GM12878 (cell line): Measurements from ENCODE around the gene LCOR. TPM values are rescaled to one million over a fixed set of nuclear protein-coding genes. Genes with fewer than 3 reads are reported as not detected.
A peak's percentile ranks its signal among the peaks of the same experiment; 100 is the strongest.

Source experiments
- ATAC-seq: fragments of 200-7000 bp; cut with Tn5 transposase; 3 replicates; pipeline ENCODE4 v1.9.1; 2020; ENCODE audit warnings: mild to moderate bottlenecking, moderate library complexity
- BruUV-seq: library from RNA; stranded (reverse); fragments of 400-500 nt; replicated peaks from 2 replicates; lab custom pipeline; 2021; lab: Mats Ljungman, UMichigan
- CTCF ChIA-PET: fragments of 300-600 bp; sonication (Branson Sonifier 250); formaldehyde crosslinking; extraction: SDS; loops from one replicate; lab custom pipeline; 2021; ENCODE audit warnings: inconsistent platforms; lab: Yijun Ruan, JAX
- POLR2A ChIA-PET: fragments of 350-600 bp; formaldehyde crosslinking; extraction: SDS; loops from one replicate; lab custom pipeline; 2021; ENCODE audit warnings: inconsistent platforms; lab: Charles Lee
- RAD21 ChIA-PET: fragments of 300-600 bp; sonication (Branson Sonifier 250); formaldehyde crosslinking; loops from one replicate; lab custom pipeline; 2023; ENCODE audit warnings: antibody characterized with exemption; ENCODE audit not compliant: unreplicated experiment; lab: Charles Lee
- SMC1A ChIA-PET: fragments of 300-600 bp; sonication (Branson Sonifier 250); formaldehyde crosslinking; loops from one replicate; lab custom pipeline; 2023; ENCODE audit not compliant: unreplicated experiment, uncharacterized antibody; lab: Charles Lee
- DNase-seq: peaks from one replicate; pipeline ENCODE4 v3.0.0-alpha.2; 2011; ENCODE audit warnings: low read depth, low spot score
- FAIRE-seq: peaks from 3 replicates; lab custom pipeline; 2011; peaks lifted over from hg19 to GRCh38; lab: Jason Lieb, UNC
- H2AFZ ChIP-seq: 2 replicates; pipeline ENCODE4 v1.6.0; 2011; ENCODE audit warnings: low read depth, low read length, control low read depth; ENCODE audit not compliant: control insufficient read depth
- H3K27ac ChIP-seq: 2 replicates; pipeline ENCODE4 v1.5.1; 2011; ENCODE audit warnings: control low read depth; ENCODE audit not compliant: control insufficient read depth, insufficient read depth
- H3K27me3 ChIP-seq, 2 experiments: replicated peaks in 1 of 2; 2 replicates each; pipeline versions ENCODE4 v1.6.0 to v1.6.1; 2011; ENCODE audit warnings: low read length in 1 of 2; ENCODE audit not compliant: control insufficient read depth in 2 of 2, insufficient read depth in 2 of 2
- H3K36me3 ChIP-seq, 2 experiments: 2 replicates each; pipeline ENCODE4 v1.5.1; 2011; ENCODE audit warnings: low read length in 1 of 2; ENCODE audit not compliant: control insufficient read depth in 2 of 2, insufficient read depth in 2 of 2
- H3K4me1 ChIP-seq: 2 replicates; pipeline ENCODE4 v1.6.1; 2011; ENCODE audit warnings: mild to moderate bottlenecking, low read length, moderate library complexity, mixed read lengths; ENCODE audit not compliant: control insufficient read depth, insufficient read depth
- H3K4me2 ChIP-seq: 2 replicates; pipeline ENCODE4 v1.6.0; 2011; ENCODE audit warnings: control low read depth; ENCODE audit not compliant: control insufficient read depth, insufficient read depth
- H3K4me3 ChIP-seq: fragments of 200-600 bp; sonication (generic); 2 replicates; pipeline ENCODE4 v1.5.1; 2016
- H3K79me2 ChIP-seq: 2 replicates; pipeline ENCODE4 v1.6.0; 2011; ENCODE audit warnings: low read length; ENCODE audit not compliant: control insufficient read depth, insufficient read depth
- H3K9ac ChIP-seq: 2 replicates; pipeline ENCODE4 v1.8.0; 2011; ENCODE audit warnings: low read length, control low read depth, mixed read lengths; ENCODE audit not compliant: control insufficient read depth, insufficient read depth
- H3K9me3 ChIP-seq: replicated peaks from 3 replicates; pipeline ENCODE4 v1.5.1; 2011; ENCODE audit warnings: mild to moderate bottlenecking, low read length; ENCODE audit not compliant: control insufficient read depth, insufficient read depth
- H4K20me1 ChIP-seq: 2 replicates; pipeline ENCODE4 v1.6.0; 2011; ENCODE audit not compliant: control insufficient read depth, insufficient read depth
- ATF7 ChIP-seq: fragments of 450-650 bp; IDR thresholded peaks from 2 replicates; pipeline ENCODE4 v1.6.1; 2016; ENCODE audit warnings: low read depth, mild to moderate bottlenecking
- CREM ChIP-seq: IDR thresholded peaks from 2 replicates; pipeline ENCODE4 v1.6.1; 2014; ENCODE audit warnings: antibody characterized with exemption, low read depth
- STAT1 ChIP-seq: fragments of 450-650 bp; conservative IDR thresholded peaks from 2 replicates; pipeline ENCODE4 v1.6.1; 2014; ENCODE audit warnings: antibody characterized with exemption, mild to moderate bottlenecking
- SUPT20H ChIP-seq: IDR thresholded peaks from 2 replicates; pipeline ENCODE4 v1.6.1; 2011; ENCODE audit warnings: low read depth, mild to moderate bottlenecking, low read length, moderate library complexity, borderline replicate concordance; ENCODE audit not compliant: control insufficient read depth
- TBL1XR1 ChIP-seq: IDR thresholded peaks from 2 replicates; pipeline ENCODE4 v1.6.1; 2012; ENCODE audit warnings: low read depth, low read length, improper control_type of control experiment
- TCF3 ChIP-seq: IDR thresholded peaks from 2 replicates; pipeline ENCODE4 v1.6.1; 2012; ENCODE audit warnings: low read depth, mild to moderate bottlenecking, low read length, borderline replicate concordance; ENCODE audit not compliant: insufficient read depth
- WRNIP1 ChIP-seq: IDR thresholded peaks from 2 replicates; pipeline ENCODE4 v1.6.1; 2011; ENCODE audit warnings: low read depth, low read length, improper control_type of control experiment, borderline replicate concordance
- WGBS: methylation state at CpG from one replicate; pipeline ENCODE4 v1.1.6; 2016; ENCODE audit warnings: low lambda C conversion rate; ENCODE audit not compliant: insufficient replicate concordance, insufficient coverage; ENCODE audit errors: missing lambda C conversion rate; 5-methylcytosine and 5-hydroxymethylcytosine counted together
- in situ Hi-C: fragments of 300-500 bp; cut with MboI; formaldehyde crosslinking; loops from 9 replicates; pipeline ENCODE4 v1.14.3; 2018; ENCODE audit warnings: mixed read lengths
- intact Hi-C: fragments of 100-400 bp; cut with micrococcal nuclease; formaldehyde crosslinking; loops from one replicate; pipeline ENCODE4 v1.14.2; 2022; ENCODE audit not compliant: unreplicated experiment
- polyA plus RNA-seq, 11 experiments: library from polyadenylated mRNA; depleted of rRNA in 4 of 11; unstranded in 6 of 11; stranded (reverse) in 5 of 11; fragments of >200 nt; fragmentation: Nextera tagmentation in 4 of 11; fragmentation: Illumina TruSeq in 1 of 11; extraction: Ambion mirVana in 4 of 11; extraction: Trizol in 1 of 11; gene quantifications; 1 replicate in 1 of 11; 2 replicates in 10 of 11; pipeline versions ENCODE4 v1.2.1 to v1.2.3, GENCODE V29; 2011 to 2016; ENCODE audit warnings: inconsistent platforms in 2 of 11, missing spikeins in 2 of 11, low read depth in 1 of 11
- total RNA-seq, 4 experiments: library from RNA; depleted of rRNA in 3 of 4; stranded (reverse); fragments of >200 nt in 3 of 4; fragmentation: Illumina TruSeq in 1 of 4; extraction: Trizol in 1 of 4; gene quantifications; 2 replicates each; pipeline versions ENCODE4 v1.2.1 to v1.2.3, GENCODE V29; 2013 to 2021
- TF ChIP-seq, protein P1 (sequence below): fragments of 450-650 bp; IDR thresholded peaks from 2 replicates; pipeline ENCODE4 v1.6.1; 2017; ENCODE audit warnings: low read depth, mild to moderate bottlenecking, moderate library complexity
- TF ChIP-seq, protein P2 (sequence below): fragments of 450-650 bp; IDR thresholded peaks from 2 replicates; pipeline ENCODE4 v1.6.1; 2017; ENCODE audit warnings: mild to moderate bottlenecking, moderate library complexity
- TF ChIP-seq, protein P3 (sequence below): IDR thresholded peaks from 2 replicates; pipeline ENCODE4 v1.6.1; 2012; ENCODE audit warnings: improper control_type of control experiment, low read depth, low read length; ENCODE audit not compliant: insufficient replicate concordance

LCOR gene
- total and polyA plus RNA-seq, 10 of the 15 experiments (the other 5 are each of a cell fraction or from before 2014, with no cell fraction given), result 1.6 to 22.0 (median 13.2) TPM

DNA sequence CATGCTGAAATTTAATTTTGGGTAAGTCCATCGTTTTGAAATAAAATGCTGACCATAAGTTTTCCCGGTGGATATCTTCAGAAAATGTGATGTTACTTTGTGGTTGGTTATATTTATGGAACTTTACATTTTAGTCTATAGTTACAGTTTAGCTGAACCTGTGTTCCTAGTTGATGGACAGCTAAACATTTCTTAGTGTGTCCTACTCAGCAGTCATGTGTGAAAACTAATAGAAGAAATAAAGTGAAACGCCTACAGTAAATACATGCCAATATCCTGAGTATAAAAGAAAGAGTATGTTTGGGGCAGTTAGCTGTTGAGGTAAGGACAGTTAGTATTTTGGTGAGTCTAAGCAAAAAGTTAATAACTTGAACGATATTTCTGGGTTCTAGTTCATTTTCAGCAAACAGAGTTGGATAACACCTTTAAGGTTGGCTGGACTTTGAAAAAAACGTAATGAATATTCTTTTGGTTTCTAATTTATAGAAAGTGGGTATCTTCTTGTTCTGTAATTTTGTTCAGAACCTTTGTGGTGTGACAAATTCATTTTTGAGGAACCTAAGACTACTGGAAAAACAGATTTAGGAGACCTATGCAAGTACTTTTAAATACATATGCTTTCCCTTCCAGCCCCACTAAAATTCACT, 28.7 kb downstream of the LCOR start:
- SMC1A ChIA-PET, result interaction anchor here (0.8 to 2.7 kb wide), 20 partner anchors 10 to 165 kb away, joined by 3 to 6 read pairs (median 4); no protein-coding TSS in a partner anchor
- Histone ChIP-seq H3K79me2 (peaks cover 88% of the 10 kb centered on the region), H4K20me1 (peaks cover 3% of the 10 kb centered on the region; the same call in 1 of the 2 replicates), H3K4me2 (peak overlapping the region; percentile 73), H3K9me3 (no peaks in the 10 kb centered on the region), H3K4me1 (peaks cover 51% of the 10 kb centered on the region), H3K4me3 (peak overlapping the region; percentile 7; the same call in 1 of the 2 replicates), H3K36me3 (peaks cover 4 to 8% of the 10 kb centered on the region in 2 experiments; a peak in 3 of 4 replicates), H3K27me3 (no peaks in the 10 kb centered on the region), H3K27ac (peak overlapping the region; percentile 66), H2AFZ (no peak overlapping the region), H3K9ac (no peak overlapping the region)
- ATAC-seq (peak; percentile 61), FAIRE-seq (no peak), DNase-seq (no peak)
- 34% methylated on average over 5 of the region's 5 CpGs for WGBS
- RAD21 ChIA-PET, result interaction anchor here (0.7 to 1.8 kb wide), 7 partner anchors 23 to 164 kb away, joined by 3 to 6 read pairs (median 3); no protein-coding TSS in a partner anchor
- intact Hi-C loops, result loop anchor here (5.0 kb wide), 1 partner anchor 47 kb away; no protein-coding TSS in a partner anchor
- in situ Hi-C loops, result no loop called here
- no TSS peak for BruUV-seq
- CTCF ChIA-PET, result interaction anchor here (0.7 to 2.5 kb wide), 10 partner anchors 15 to 375 kb away, joined by 3 to 9 read pairs (median 4); no protein-coding TSS in a partner anchor
- POLR2A ChIA-PET, result interaction anchor here (1.1 to 1.7 kb wide), 3 partner anchors 9 to 24 kb away, joined by 4 to 6 read pairs (median 4); no protein-coding TSS in a partner anchor
- no peak for TF ChIP-seq SUPT20H
- no peak for TF ChIP-seq STAT1
- no peak for TF ChIP-seq CREM
- TF ChIP-seq, protein P1, sequence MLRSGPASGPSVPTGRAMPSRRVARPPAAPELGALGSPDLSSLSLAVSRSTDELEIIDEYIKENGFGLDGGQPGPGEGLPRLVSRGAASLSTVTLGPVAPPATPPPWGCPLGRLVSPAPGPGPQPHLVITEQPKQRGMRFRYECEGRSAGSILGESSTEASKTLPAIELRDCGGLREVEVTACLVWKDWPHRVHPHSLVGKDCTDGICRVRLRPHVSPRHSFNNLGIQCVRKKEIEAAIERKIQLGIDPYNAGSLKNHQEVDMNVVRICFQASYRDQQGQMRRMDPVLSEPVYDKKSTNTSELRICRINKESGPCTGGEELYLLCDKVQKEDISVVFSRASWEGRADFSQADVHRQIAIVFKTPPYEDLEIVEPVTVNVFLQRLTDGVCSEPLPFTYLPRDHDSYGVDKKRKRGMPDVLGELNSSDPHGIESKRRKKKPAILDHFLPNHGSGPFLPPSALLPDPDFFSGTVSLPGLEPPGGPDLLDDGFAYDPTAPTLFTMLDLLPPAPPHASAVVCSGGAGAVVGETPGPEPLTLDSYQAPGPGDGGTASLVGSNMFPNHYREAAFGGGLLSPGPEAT, result peak; percentile 48; the same call in 1 of the 2 replicates
- peak; percentile 31; the same call in 1 of the 2 replicates for TF ChIP-seq ATF7
- TF ChIP-seq, protein P2, sequence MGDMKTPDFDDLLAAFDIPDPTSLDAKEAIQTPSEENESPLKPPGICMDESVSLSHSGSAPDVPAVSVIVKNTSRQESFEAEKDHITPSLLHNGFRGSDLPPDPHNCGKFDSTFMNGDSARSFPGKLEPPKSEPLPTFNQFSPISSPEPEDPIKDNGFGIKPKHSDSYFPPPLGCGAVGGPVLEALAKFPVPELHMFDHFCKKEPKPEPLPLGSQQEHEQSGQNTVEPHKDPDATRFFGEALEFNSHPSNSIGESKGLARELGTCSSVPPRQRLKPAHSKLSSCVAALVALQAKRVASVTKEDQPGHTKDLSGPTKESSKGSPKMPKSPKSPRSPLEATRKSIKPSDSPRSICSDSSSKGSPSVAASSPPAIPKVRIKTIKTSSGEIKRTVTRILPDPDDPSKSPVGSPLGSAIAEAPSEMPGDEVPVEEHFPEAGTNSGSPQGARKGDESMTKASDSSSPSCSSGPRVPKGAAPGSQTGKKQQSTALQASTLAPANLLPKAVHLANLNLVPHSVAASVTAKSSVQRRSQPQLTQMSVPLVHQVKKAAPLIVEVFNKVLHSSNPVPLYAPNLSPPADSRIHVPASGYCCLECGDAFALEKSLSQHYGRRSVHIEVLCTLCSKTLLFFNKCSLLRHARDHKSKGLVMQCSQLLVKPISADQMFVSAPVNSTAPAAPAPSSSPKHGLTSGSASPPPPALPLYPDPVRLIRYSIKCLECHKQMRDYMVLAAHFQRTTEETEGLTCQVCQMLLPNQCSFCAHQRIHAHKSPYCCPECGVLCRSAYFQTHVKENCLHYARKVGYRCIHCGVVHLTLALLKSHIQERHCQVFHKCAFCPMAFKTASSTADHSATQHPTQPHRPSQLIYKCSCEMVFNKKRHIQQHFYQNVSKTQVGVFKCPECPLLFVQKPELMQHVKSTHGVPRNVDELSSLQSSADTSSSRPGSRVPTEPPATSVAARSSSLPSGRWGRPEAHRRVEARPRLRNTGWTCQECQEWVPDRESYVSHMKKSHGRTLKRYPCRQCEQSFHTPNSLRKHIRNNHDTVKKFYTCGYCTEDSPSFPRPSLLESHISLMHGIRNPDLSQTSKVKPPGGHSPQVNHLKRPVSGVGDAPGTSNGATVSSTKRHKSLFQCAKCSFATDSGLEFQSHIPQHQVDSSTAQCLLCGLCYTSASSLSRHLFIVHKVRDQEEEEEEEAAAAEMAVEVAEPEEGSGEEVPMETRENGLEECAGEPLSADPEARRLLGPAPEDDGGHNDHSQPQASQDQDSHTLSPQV, result 0 out of 2 replicates have a peak, but pooled peaks have one; percentile 12
- TF ChIP-seq, protein P3, sequence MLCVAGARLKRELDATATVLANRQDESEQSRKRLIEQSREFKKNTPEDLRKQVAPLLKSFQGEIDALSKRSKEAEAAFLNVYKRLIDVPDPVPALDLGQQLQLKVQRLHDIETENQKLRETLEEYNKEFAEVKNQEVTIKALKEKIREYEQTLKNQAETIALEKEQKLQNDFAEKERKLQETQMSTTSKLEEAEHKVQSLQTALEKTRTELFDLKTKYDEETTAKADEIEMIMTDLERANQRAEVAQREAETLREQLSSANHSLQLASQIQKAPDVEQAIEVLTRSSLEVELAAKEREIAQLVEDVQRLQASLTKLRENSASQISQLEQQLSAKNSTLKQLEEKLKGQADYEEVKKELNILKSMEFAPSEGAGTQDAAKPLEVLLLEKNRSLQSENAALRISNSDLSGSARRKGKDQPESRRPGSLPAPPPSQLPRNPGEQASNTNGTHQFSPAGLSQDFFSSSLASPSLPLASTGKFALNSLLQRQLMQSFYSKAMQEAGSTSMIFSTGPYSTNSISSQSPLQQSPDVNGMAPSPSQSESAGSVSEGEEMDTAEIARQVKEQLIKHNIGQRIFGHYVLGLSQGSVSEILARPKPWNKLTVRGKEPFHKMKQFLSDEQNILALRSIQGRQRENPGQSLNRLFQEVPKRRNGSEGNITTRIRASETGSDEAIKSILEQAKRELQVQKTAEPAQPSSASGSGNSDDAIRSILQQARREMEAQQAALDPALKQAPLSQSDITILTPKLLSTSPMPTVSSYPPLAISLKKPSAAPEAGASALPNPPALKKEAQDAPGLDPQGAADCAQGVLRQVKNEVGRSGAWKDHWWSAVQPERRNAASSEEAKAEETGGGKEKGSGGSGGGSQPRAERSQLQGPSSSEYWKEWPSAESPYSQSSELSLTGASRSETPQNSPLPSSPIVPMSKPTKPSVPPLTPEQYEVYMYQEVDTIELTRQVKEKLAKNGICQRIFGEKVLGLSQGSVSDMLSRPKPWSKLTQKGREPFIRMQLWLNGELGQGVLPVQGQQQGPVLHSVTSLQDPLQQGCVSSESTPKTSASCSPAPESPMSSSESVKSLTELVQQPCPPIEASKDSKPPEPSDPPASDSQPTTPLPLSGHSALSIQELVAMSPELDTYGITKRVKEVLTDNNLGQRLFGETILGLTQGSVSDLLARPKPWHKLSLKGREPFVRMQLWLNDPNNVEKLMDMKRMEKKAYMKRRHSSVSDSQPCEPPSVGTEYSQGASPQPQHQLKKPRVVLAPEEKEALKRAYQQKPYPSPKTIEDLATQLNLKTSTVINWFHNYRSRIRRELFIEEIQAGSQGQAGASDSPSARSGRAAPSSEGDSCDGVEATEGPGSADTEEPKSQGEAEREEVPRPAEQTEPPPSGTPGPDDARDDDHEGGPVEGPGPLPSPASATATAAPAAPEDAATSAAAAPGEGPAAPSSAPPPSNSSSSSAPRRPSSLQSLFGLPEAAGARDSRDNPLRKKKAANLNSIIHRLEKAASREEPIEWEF, result no peak
- no peak for TF ChIP-seq WRNIP1
- TF ChIP-seq TBL1XR1, result no peak
- TF ChIP-seq TCF3, result no peak
